Astrocyte (in vitro differentiated cells and primary cell): ENCODE results near the gene FBXO4. TPM values are rescaled to one million over a fixed set of nuclear protein-coding genes. Genes with fewer than 3 reads are reported as not detected.
"Not testable (repeated sequence)": the region's sequence is repeated elsewhere in the genome, so short reads cannot be mapped to it uniquely, and the experiment has no call there.

Source experiments
- DNase-seq: peaks from one replicate; pipeline ENCODE4 v3.0.0-alpha.2; 2010; ENCODE audit warnings: low read depth
- FAIRE-seq: peaks from 2 replicates; lab custom pipeline; 2011; peaks lifted over from hg19 to GRCh38; lab: Jason Lieb, UNC
- H2AFZ ChIP-seq: 2 replicates; pipeline ENCODE4 v1.6.0; 2012; ENCODE audit warnings: low read depth, low read length, inconsistent platforms
- H3K27ac ChIP-seq: 2 replicates; pipeline ENCODE4 v1.5.1; 2011; ENCODE audit warnings: low read depth, low read length, inconsistent platforms
- H3K27me3 ChIP-seq: 2 replicates; pipeline ENCODE4 v1.6.0; 2011; ENCODE audit warnings: low read length, inconsistent platforms; ENCODE audit not compliant: insufficient read depth
- H3K36me3 ChIP-seq: 2 replicates; pipeline ENCODE4 v1.5.1; 2011; ENCODE audit warnings: low read length, inconsistent platforms; ENCODE audit not compliant: insufficient read depth
- H3K4me1 ChIP-seq: 2 replicates; pipeline ENCODE4 v1.5.1; 2011; ENCODE audit warnings: low read length, inconsistent platforms; ENCODE audit not compliant: insufficient read depth
- H3K4me2 ChIP-seq: 2 replicates; pipeline ENCODE4 v1.6.0; 2012; ENCODE audit warnings: low read length, inconsistent platforms
- H3K4me3 ChIP-seq: 2 replicates; pipeline ENCODE4 v1.5.1; 2011; ENCODE audit warnings: low read depth, mild to moderate bottlenecking, low read length, inconsistent platforms; ENCODE audit not compliant: insufficient read depth
- H3K79me2 ChIP-seq: 2 replicates; pipeline ENCODE4 v1.6.0; 2012; ENCODE audit warnings: mild to moderate bottlenecking, low read length, inconsistent platforms; ENCODE audit not compliant: insufficient read depth
- H3K9ac ChIP-seq: 2 replicates; pipeline ENCODE4 v1.6.0; 2012; ENCODE audit warnings: mild to moderate bottlenecking, low read length, inconsistent platforms
- H3K9me3 ChIP-seq: 2 replicates; pipeline ENCODE4 v1.5.1; 2012; ENCODE audit warnings: low read depth, mild to moderate bottlenecking, low read length, inconsistent platforms; ENCODE audit not compliant: insufficient read depth
- H4K20me1 ChIP-seq: 2 replicates; pipeline ENCODE4 v1.6.0; 2012; ENCODE audit warnings: low read length, inconsistent platforms; ENCODE audit not compliant: insufficient read depth
- H3K27ac Mint-ChIP-seq: one replicate; pipeline ENCODE4 v1.8.0; 2021; ENCODE audit warnings: mild to moderate bottlenecking, mixed read lengths; ENCODE audit not compliant: unreplicated experiment
- H3K27me3 Mint-ChIP-seq: one replicate; pipeline ENCODE4 v1.8.0; 2021; ENCODE audit warnings: low read depth, mixed read lengths; ENCODE audit not compliant: unreplicated experiment
- H3K36me3 Mint-ChIP-seq: one replicate; pipeline ENCODE4 v1.8.0; 2021; ENCODE audit warnings: low read depth, mixed read lengths; ENCODE audit not compliant: unreplicated experiment
- H3K4me1 Mint-ChIP-seq: one replicate; pipeline ENCODE4 v1.8.0; 2021; ENCODE audit warnings: low read depth, mixed read lengths; ENCODE audit not compliant: unreplicated experiment
- H3K4me3 Mint-ChIP-seq: one replicate; pipeline ENCODE4 v1.8.0; 2021; ENCODE audit warnings: mild to moderate bottlenecking, moderate library complexity, mixed read lengths; ENCODE audit not compliant: unreplicated experiment
- H3K9me3 Mint-ChIP-seq: one replicate; pipeline ENCODE4 v1.8.0; 2021; ENCODE audit warnings: mild to moderate bottlenecking, mixed read lengths; ENCODE audit not compliant: unreplicated experiment
- EZH2 ChIP-seq: IDR thresholded peaks from 2 replicates; pipeline ENCODE4 v1.6.1; 2012; ENCODE audit warnings: mild to moderate bottlenecking, low read length, inconsistent platforms; ENCODE audit not compliant: insufficient read depth
- total RNA-seq: library from RNA; stranded (reverse); gene quantifications from 2 replicates; pipeline ENCODE4 v1.2.1, GENCODE V29; 2021
- TF ChIP-seq, protein P1 (sequence below): IDR thresholded peaks from 2 replicates; pipeline ENCODE4 v1.5.1; 2011; ENCODE audit warnings: low read depth, mild to moderate bottlenecking, inconsistent platforms, low read length, moderate library complexity; ENCODE audit not compliant: insufficient read depth

The FBXO4 gene
- total RNA-seq, 1 donor from 2014 or later = 2.0 TPM

DNA sequence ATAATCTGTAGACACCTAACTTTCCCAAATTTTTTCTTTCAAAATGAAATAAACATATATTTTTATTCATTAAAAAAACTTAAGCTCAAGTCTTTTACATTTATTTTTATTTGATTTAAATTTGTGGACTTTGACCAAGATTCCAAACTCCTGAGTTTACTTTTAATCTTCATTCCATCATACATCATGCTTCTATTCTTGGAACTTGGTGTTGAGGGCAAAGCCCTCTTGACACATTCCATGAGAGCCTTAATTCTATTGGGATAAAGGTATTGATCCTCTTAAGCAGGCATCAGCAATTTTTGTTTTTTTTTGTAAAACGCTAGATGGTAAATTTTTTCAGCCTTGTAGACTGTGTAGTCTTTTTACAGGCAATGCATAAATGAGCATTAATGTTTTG, 53.6 kb downstream of the FBXO4 start:
- Histone ChIP-seq H3K27me3 (no peaks in the 10 kb centered on the region), H3K4me2 (no peak overlapping the region)
- no peak overlapping the region for H3K4me3 Mint-ChIP-seq

DNA sequence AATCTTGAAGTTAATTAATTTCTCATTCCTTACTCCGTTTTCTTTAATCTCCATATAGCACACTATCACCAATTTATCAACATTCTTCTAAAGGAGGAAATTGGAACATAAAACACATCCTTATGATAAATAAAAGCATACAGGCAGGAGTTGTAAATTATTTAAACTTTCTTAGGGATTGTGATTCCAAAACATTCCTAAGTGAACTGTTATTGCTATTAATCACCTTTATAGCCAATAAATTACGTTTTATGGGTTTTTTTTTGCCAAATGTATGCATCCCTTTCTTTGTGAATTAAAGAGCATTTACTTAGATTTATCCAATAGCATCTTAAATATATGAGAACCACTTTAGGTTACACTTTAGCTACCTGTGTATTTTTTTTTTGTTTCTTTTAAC, 55.3 kb downstream of the FBXO4 start:
- TF ChIP-seq EZH2 = no peak
- TF ChIP-seq, protein P1, sequence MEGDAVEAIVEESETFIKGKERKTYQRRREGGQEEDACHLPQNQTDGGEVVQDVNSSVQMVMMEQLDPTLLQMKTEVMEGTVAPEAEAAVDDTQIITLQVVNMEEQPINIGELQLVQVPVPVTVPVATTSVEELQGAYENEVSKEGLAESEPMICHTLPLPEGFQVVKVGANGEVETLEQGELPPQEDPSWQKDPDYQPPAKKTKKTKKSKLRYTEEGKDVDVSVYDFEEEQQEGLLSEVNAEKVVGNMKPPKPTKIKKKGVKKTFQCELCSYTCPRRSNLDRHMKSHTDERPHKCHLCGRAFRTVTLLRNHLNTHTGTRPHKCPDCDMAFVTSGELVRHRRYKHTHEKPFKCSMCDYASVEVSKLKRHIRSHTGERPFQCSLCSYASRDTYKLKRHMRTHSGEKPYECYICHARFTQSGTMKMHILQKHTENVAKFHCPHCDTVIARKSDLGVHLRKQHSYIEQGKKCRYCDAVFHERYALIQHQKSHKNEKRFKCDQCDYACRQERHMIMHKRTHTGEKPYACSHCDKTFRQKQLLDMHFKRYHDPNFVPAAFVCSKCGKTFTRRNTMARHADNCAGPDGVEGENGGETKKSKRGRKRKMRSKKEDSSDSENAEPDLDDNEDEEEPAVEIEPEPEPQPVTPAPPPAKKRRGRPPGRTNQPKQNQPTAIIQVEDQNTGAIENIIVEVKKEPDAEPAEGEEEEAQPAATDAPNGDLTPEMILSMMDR = no peak
- Histone ChIP-seq H3K9ac (no peak overlapping the region), H3K4me1 (no peaks in the 10 kb centered on the region), H2AFZ (no peak overlapping the region), H3K27me3 (no peaks in the 10 kb centered on the region), H4K20me1 (no peaks in the 10 kb centered on the region), H3K79me2 (no peaks in the 10 kb centered on the region), H3K4me3 (no peak overlapping the region), H3K27ac (no peak overlapping the region), H3K9me3 (no peaks in the 10 kb centered on the region), H3K4me2 (no peak overlapping the region), H3K36me3 (no peaks in the 10 kb centered on the region)
- H3K36me3 Mint-ChIP-seq = no peaks in the 10 kb centered on the region
- no peak overlapping the region for H3K4me3 Mint-ChIP-seq
- H3K27ac Mint-ChIP-seq = no peak overlapping the region
- peaks cover 7% of the 10 kb centered on the region for H3K4me1 Mint-ChIP-seq
- H3K9me3 Mint-ChIP-seq = peaks cover 9% of the 10 kb centered on the region
- no peaks in the 10 kb centered on the region for H3K27me3 Mint-ChIP-seq
- DNase-seq (no peak), FAIRE-seq (no peak)

More for the DNA sequence above, 53.6 kb downstream of the FBXO4 start:
- no peak overlapping the region for H2AFZ ChIP-seq
- H3K9me3 ChIP-seq = no peaks in the 10 kb centered on the region
- H3K27ac ChIP-seq = no peak overlapping the region
- no peaks in the 10 kb centered on the region for H4K20me1 ChIP-seq
- peaks cover 7% of the 10 kb centered on the region for H3K4me1 Mint-ChIP-seq
- H3K4me3 ChIP-seq = no peak overlapping the region
- no peak overlapping the region for H3K27ac Mint-ChIP-seq
- H3K9me3 Mint-ChIP-seq = peaks cover 9% of the 10 kb centered on the region
- no peaks in the 10 kb centered on the region for H3K79me2 ChIP-seq
- H3K36me3 ChIP-seq = no peaks in the 10 kb centered on the region
- DNase-seq (no peak), FAIRE-seq (no peak)
- no peak overlapping the region for H3K9ac ChIP-seq
- H3K4me1 ChIP-seq = no peaks in the 10 kb centered on the region
- TF ChIP-seq, protein P1 = no peak
- TF ChIP-seq EZH2 = no peak
- no peaks in the 10 kb centered on the region for H3K27me3 Mint-ChIP-seq
- no peaks in the 10 kb centered on the region for H3K36me3 Mint-ChIP-seq

DNA sequence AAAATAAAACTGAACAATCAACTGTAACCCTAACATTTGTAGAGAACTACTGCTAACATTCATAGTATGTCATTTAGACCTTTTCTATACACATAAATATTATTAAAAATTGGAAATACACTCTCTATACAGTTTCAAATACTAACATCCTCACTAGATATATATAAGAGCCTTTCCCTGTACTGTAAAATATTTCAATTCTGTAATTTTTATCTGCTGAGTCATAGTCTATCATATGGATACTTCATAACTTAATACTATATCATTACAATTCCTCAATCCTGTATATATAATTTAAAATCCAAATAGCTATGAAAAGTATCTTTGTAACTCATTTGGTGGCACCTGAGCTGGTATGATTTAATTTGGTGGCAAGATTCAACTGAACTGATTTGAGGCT, 55.8 kb downstream of the FBXO4 start:
- H3K27ac ChIP-seq = no peak overlapping the region
- Mint-ChIP-seq H3K27ac (no peak overlapping the region), H3K4me3 (no peak overlapping the region), H3K27me3 (no peaks in the 10 kb centered on the region), H3K4me1 (peaks cover 7% of the 10 kb centered on the region), H3K9me3 (peaks cover 6% of the 10 kb centered on the region), H3K36me3 (no peaks in the 10 kb centered on the region)
- no peaks in the 10 kb centered on the region for H3K36me3 ChIP-seq
- no peak overlapping the region for H2AFZ ChIP-seq
- DNase-seq (no peak), FAIRE-seq (no peak)
- TF ChIP-seq, protein P1 = no peak
- TF ChIP-seq EZH2 = no peak
- H4K20me1 ChIP-seq = no peaks in the 10 kb centered on the region
- no peaks in the 10 kb centered on the region for H3K9me3 ChIP-seq
- no peaks in the 10 kb centered on the region for H3K27me3 ChIP-seq
- H3K9ac ChIP-seq = no peak overlapping the region
- H3K4me1 ChIP-seq = no peaks in the 10 kb centered on the region
- no peaks in the 10 kb centered on the region for H3K79me2 ChIP-seq
- no peak overlapping the region for H3K4me2 ChIP-seq
- H3K4me3 ChIP-seq = no peak overlapping the region

DNA sequence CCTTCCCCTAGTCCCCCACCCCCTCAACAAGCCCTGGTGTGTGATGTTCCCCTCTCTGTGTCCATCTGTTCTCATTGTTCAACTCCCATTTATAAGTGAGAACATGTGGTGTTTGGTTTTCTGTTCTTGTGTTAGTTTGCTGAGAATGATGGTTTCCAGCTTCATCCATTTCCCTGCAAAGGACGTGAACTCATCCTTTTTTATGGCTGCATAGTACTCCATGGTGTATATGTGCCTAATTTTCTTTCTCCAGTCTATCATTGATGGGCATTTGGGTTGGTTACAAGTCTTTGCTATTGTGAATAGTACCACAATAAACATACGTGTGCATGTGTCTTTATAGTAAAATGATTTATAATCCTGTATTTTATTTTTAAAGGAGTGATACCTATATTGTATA, 57.8 kb downstream of the FBXO4 start:
- H4K20me1 ChIP-seq, H3K9me3 Mint-ChIP-seq, H3K79me2 ChIP-seq, H3K4me3 ChIP-seq, H3K27ac Mint-ChIP-seq, H3K27me3 ChIP-seq, H3K4me1 ChIP-seq, H3K27me3 Mint-ChIP-seq, H2AFZ ChIP-seq, H3K4me3 Mint-ChIP-seq, H3K9ac ChIP-seq, H3K9me3 ChIP-seq, DNase-seq, FAIRE-seq, H3K4me2 ChIP-seq, H3K36me3 ChIP-seq, H3K36me3 Mint-ChIP-seq, H3K4me1 Mint-ChIP-seq, H3K27ac ChIP-seq: not testable (repeated sequence)
